ENCODE results near the gene SLC38A10.
"Not testable (repeated sequence)": the region's sequence is repeated elsewhere in the genome, so short reads cannot be mapped to it uniquely, and the experiment has no call there.

SLC38A10 gene

DNA sequence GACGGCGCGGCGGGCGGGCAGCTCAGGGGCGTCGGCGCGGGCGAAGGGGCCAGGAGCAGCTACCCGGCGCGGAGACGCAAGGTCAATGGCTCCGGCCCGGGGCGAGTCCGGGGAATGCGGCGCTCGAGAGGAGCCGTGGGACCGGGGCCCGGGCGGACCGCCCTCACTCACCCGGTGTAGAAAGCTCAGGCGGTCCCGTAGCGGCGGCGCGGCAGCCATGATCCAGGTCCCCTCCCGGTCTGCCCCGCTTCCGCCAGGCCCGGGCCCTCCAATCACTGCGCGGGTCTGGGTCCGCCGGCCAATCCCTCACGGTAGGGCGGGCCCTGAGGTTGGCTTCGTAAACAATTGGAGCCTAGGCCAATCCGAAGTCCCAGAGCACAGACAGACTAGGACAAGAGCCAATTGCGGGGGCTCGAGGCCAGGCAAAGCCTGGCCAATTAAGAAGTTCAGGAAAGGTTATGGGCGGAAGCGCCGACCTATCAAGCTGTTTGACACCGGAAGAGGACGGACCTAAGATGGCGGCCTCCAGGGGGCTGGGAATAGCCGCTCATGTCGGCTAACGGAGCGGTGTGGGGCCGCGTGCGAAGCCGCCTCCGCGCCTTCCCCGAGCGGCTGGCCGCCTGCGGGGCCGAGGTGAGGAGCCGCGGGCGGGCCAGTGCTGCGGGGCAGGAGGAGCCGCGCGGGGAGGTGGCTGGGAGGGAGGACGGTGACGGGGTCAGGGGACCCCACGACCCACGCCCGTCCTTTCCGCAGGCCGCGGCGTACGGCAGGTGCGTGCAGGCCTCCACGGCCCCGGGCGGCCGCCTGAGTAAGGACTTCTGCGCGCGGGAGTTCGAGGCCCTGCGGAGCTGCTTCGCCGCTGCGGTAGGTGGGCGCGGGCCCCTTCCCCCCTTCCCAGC, 56.0 kb downstream of the SLC38A10 start, which contains the start of the genes NDUFAF8 and TEPSIN:
Gene NDUFAF8 (plus strand): TSS at position 504 of the 899 bp plus-strand sequence. CDS start 46 bp downstream, at position 550.
Gene TEPSIN (minus strand): TSS at position 241 of the 899 bp plus-strand sequence. CDS start 22 bp downstream, at position 219.
- DNase-seq: peak; percentile 92

DNA sequence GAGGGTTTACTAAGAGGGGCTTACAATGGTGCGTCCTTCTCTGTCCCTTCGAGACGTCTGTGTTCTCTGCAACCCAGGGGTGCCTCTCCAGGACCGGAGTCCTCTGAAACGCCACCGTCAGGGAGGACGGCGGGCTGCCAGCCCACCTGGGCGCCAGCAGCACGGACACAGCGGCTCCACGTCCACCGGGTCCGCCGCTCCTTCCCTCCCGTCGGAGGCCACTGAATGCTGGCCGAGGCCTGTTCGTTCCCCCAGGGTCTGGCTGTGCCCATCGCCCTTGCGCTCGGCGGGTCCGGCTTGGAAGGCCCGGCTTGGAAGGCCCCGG, 56.7 kb downstream of the SLC38A10 start:
- no peak for DNase-seq

GRCh38 chr17:81237591-81238489, 57.3 kb downstream of the SLC38A10 start:
- DNase-seq: no peak

- no peak for DNase-seq
Measured at GRCh38 chr17:81236784-81237183, 58.3 kb downstream of the SLC38A10 start.

GRCh38 chr17:81235822-81236740, 59.0 kb downstream of the SLC38A10 start:
- DNase-seq: no peak

- DNase-seq: no peak
Measured at GRCh38 chr17:81234940-81235821, 59.9 kb downstream of the SLC38A10 start.

DNA sequence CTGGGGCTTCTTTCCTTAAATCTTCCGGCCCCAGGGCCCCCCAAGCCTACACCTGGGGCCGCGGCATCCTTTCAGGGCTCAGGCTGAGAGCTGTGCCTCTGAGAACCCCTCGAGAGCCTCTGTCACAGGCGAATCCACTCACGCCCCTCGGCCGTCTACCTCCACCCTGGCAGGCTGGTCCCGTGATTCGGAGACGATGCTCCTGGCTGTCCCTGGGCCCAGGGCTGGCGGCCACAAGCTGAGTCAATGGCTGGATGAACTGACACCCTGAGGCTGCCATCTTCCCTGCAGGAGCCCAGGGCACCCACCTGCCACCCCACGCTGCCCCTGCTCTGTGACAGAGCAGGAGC, 60.6 kb downstream of the SLC38A10 start:
- DNase-seq: no peak

DNA sequence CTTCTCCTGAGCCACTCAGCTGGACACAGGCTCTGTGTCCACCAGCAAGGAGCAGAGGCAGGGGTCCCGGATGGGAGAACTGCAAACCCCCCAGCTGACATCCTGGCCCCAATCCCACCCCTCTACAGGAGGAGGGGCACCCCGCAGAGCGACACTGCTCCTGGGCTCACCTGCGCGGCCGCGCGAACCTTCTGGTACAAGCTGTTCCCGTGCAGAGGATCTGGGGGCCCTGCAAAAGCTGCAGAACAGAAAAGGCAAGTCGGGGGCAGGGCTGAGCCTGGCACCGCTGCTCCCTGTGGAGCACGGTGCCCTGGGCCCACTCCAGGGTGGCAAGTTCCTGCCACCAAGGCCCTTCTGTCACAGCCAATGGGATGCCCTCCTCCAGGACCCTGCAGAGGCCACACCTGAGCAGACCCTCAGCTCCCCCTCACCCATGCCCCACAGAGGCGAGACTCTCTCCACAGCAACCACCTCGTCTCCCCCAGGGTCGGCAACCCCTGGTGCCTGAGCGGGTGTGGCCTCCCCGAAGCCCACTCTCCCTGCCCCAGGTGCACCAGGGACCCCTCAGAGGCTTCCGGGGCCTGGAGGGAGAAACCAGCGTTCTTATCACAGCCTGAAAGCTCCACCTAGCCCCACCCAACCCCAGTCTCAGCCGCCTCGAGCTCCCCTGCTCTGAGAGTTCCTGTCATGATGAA, 61.1 kb downstream of the SLC38A10 start:
- DNase-seq: no peak

DNA sequence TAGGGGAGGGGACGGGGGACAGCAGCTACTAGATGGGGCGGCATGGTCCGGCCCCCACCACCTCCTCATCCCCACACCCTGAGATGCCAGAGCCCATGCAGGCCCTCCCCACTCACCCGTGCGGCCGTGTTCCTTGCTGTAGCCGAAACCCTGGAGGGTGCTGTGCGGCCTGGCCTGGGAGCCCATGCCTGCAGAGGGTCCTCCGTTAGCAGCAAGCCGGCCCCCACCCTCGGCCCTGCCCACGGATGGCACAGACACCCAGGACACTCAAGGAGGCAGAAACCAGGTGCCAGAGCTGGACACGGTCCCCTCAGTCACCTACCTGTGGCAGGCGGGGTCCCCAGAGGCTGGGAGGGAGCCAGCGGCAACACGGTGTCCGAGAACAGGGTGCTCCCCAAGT, 61.8 kb downstream of the SLC38A10 start:
- DNase-seq: no peak

DNA sequence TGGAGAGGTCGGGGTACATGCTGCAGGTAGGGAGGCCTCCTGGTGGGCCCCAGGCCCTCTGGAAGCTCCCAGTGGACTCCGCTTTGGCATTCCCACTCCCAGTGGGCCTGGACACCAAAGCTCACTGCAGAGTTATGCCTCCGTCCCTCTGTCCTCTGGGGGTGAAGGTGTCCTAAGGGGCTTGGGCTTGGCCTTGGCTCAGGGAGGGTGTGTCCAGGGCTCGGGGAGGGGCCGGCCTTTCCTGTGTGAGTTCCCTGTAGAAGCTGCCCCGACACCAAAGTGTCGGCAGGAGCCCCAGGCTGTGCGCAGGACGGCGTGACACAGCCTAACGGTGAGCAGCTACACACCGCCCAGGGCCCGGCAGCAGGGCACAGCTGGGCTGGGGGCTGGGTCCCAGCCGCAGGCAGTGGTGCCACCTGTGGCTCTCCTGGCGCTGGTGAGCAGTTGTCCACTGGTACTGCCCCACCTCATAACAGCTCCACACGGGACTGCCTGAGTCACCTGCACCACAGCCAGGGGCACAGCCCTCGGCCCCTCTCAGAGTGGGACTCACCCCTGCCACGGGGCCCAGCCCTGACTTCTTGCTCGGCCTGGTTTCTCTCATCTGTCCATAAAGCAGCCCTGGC, 62.4 kb downstream of the SLC38A10 start:
- DNase-seq: no peak

DNA sequence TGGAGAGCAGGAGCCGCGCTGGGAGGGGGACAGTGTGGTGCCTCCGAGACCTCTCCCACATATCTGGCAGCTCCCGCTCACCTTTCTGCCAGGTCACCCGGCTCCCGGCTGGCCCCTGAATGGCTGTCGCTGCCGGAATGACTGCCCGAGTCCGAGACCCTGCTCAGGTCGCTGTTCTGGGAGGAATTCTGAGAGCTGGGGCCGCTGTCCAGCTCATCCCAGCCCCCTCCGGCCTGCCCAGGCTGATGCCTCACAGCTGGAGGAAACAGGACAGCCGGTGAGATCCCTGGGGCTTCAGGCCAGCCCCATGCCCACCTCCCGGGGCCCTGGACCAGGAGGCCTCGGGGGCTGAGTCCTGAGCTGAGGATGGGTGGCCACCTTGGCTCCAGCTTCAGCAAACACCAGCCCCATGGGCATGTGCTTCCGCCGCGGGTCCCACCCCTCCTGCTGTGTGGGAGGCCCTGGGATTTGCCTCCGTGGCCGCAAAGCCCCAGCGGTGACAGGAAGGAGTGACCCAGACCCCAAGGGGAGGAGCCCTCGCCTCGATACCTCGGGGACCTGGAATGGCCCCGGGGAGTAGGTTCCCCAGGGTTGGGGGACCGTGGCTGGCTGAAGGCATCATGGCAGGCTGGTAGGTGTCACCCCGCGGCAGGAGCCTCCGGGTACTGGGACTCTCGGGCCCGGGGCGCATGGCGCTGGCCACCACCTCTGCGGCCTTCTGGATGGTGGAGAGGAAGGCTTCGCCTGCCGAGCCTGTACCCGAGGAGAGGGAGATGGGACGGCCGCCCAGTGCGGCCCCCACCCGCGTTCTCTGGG, 63.1 kb downstream of the SLC38A10 start:
- DNase-seq: no peak

GRCh38 chr17:81231121-81231645, 63.9 kb downstream of the SLC38A10 start:
- no peak for DNase-seq

DNA sequence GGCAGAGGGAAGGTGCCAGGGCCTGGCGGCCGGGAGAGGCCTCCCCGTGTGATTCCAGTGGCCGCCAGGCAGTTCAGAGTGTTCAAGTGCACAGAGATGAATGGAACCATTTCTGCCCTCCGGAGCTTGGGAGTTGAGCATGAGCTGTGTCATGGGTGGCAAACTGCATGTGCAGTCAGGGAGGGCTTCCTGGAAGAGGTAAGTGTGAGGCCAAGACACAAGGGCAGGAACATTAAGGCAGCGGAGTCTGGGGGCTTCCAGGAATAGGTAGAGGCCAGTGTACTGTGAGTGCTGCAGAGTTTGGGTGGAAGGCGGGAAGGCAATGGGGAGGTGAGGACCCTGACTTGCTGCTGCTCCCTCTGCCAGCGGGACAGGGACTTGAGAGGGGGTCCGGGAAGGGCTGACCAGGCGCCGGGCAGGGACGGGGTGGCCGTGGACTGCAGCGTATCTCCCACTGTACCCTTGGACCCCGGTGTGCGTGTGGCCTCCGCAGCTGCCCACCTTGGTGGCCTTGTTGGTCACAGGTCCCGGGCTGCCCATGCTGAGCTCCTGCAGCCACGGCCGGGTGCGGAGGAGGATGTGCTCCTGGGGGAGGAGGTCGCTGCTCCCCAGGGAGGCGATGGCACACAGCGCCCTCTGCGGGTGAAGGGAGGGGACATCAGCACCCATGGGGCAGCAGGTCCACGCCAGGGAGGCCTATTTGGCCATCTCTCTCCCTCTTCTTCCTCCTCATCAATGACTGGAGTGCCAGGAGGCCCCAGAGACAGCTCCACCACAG, 64.9 kb downstream of the SLC38A10 start:
- no peak for DNase-seq

- no peak for DNase-seq
Measured at GRCh38 chr17:81229666-81229920, 65.5 kb downstream of the SLC38A10 start.

- DNase-seq: no peak
Measured at GRCh38 chr17:81228834-81229665, 66.1 kb downstream of the SLC38A10 start.

DNA sequence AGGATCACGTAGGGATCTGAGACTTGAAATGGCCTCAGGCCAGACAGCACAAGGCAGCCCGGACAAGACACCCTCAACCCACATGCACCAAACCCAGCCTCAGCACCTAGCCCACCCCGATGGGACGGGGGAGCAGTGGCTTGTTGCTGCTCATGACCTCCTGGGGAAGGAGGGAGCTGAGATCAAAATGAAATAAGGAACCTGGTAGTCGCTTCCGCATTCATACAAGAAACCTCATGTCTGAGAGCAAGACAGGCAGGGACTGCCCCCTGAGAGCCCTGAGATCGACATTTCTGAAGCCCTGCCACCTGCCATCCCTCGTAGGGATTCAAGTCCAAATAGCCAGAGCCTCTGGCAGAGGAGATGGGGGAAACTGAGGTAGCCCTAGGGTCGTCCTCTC, 66.7 kb downstream of the SLC38A10 start:
- no peak for DNase-seq

DNA sequence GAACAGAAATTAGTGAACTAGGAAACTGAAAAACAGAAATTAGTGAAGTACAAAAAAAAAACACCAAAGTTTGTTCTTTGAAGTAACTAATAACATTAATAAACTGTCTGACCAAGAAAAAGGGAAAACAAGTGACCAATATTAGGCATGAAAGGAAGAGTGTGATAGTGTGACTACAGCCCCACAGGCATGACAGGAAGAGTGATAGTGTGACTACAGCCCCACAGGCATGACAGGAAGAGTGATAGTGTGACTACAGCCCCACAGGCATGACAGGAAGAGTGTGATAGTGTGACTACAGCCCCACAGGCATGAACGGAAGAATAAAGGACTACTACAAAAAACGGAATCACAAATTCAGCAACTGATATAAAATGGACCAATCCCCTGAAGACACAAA, 67.5 kb downstream of the SLC38A10 start:
- DNase-seq: not testable (repeated sequence)

DNA sequence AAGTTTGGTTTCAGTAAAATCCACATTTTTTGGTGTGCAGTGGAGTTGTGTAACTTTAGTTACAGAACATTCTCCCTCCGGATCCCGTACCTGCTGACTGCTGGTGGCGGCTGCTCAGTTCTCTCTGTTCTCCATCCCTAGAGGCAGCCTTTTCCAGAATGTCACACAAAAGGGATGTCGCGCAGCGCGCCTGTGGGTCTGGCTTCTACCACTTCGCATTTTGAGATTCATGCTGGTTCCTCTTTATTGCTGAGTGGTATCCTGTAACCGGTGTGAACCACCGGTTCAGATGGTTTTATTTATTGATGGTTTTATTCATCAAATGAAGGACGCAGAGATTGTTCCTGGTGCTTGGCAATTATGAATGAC, 71.4 kb downstream of the SLC38A10 start:
- DNase-seq: no peak

Data from activated CD4-positive, alpha-beta T cell treated with anti-CD3 and anti-CD28 coated beads, Interleukin-2, amount 50 U/mL, for 1 hour (primary cell).